A673 (cell line): ENCODE results near the gene COL5A1. TPM values are rescaled to one million over a fixed set of nuclear protein-coding genes. Genes with fewer than 3 reads are reported as not detected.

ENCODE experiments used
- BruUV-seq: library from RNA; stranded (reverse); fragments of 400-500 nt; replicated peaks from 2 replicates; lab custom pipeline; 2021; lab: Mats Ljungman, UMichigan
- CTCF ChIA-PET: fragments of 300-600 bp; sonication (Branson Sonifier 250); formaldehyde crosslinking; loops from one replicate; lab custom pipeline; 2022; ENCODE audit warnings: antibody characterized with exemption; lab: Charles Lee
- POLR2A ChIA-PET: fragments of 300-600 bp; sonication (Branson Sonifier 250); formaldehyde crosslinking; loops from one replicate; lab custom pipeline; 2022; ENCODE audit warnings: antibody characterized with exemption; ENCODE audit not compliant: low non-redundant PET; lab: Charles Lee
- DNase-seq: peaks from one replicate; pipeline ENCODE4 v3.0.0-alpha.2; 2015; ENCODE audit warnings: low spot score
- H3K27ac ChIP-seq: fragments of 200-600 bp; sonication (generic); 2 replicates; pipeline ENCODE4 v1.5.1; 2016; ENCODE audit warnings: mixed run types, low read depth, mild to moderate bottlenecking, mixed read lengths, antibody characterized with exemption, low read length; ENCODE audit not compliant: poor library complexity, severe bottlenecking
- H3K27me3 ChIP-seq: fragments of 200-600 bp; sonication (generic); replicated peaks from 2 replicates; pipeline ENCODE4 v1.6.1; 2017; ENCODE audit warnings: mixed run types, low read depth, mild to moderate bottlenecking, mixed read lengths, antibody characterized with exemption, low read length; ENCODE audit not compliant: insufficient read depth, poor library complexity
- H3K36me3 ChIP-seq: fragments of 200-600 bp; sonication (generic); 2 replicates; pipeline ENCODE4 v1.6.1; 2016; ENCODE audit warnings: mixed run types, mild to moderate bottlenecking, mixed read lengths, antibody characterized with exemption, low read length; ENCODE audit not compliant: insufficient read depth, poor library complexity, severe bottlenecking
- H3K4me1 ChIP-seq: fragments of 200-600 bp; sonication (generic); 2 replicates; pipeline ENCODE4 v1.6.1; 2017; ENCODE audit warnings: mixed run types, mild to moderate bottlenecking, mixed read lengths, antibody characterized with exemption, low read length; ENCODE audit not compliant: insufficient read depth, poor library complexity, severe bottlenecking
- H3K4me3 ChIP-seq: fragments of 200-600 bp; sonication (generic); 2 replicates; pipeline ENCODE4 v1.5.1; 2016; ENCODE audit warnings: low read depth, mixed run types, mild to moderate bottlenecking, mixed read lengths, low read length; ENCODE audit not compliant: poor library complexity, severe bottlenecking
- H3K9me3 ChIP-seq: fragments of 200-600 bp; sonication (generic); 2 replicates; pipeline ENCODE4 v1.6.1; 2016; ENCODE audit warnings: mixed run types, low read depth, mild to moderate bottlenecking, mixed read lengths, antibody characterized with exemption, low read length; ENCODE audit not compliant: poor library complexity, severe bottlenecking
- CTCF ChIP-seq: fragments of 300-800, 200-600 bp; sonication (generic); conservative IDR thresholded peaks from 2 replicates; pipeline ENCODE4 v1.5.1; 2017; ENCODE audit warnings: low read depth, mild to moderate bottlenecking, antibody characterized with exemption, low read length, moderate library complexity, mixed read lengths
- EZH2 ChIP-seq: fragments of 200-600 bp; sonication (generic); IDR thresholded peaks from 2 replicates; pipeline ENCODE4 v1.6.1; 2017; ENCODE audit warnings: borderline replicate concordance, low read depth, mild to moderate bottlenecking, mixed read lengths, antibody characterized with exemption, low read length; ENCODE audit not compliant: poor library complexity, severe bottlenecking
- intact Hi-C: fragments of 100-400 bp; cut with micrococcal nuclease; formaldehyde crosslinking; loops from one replicate; pipeline ENCODE4 v1.10.0; 2022; ENCODE audit not compliant: unreplicated experiment
- total RNA-seq: library from RNA; stranded (reverse); gene quantifications from 2 replicates; pipeline ENCODE4 v1.2.3, GENCODE V29; 2021

Gene COL5A1
- total RNA-seq, 1 experiment from 2014 or later, result 33.6 TPM

GRCh38 chr9:134833294-134833880 is 191.8 kb downstream of the COL5A1 start:
- ChIA-PET POLR2A (no interaction called here), CTCF (no interaction called here)
- Histone ChIP-seq H3K4me3 (no peak overlapping the region), H3K27me3 (no peaks in the 10 kb centered on the region), H3K4me1 (no peaks in the 10 kb centered on the region), H3K36me3 (no peaks in the 10 kb centered on the region), H3K9me3 (no peaks in the 10 kb centered on the region), H3K27ac (no peak overlapping the region)
- no peak for TF ChIP-seq EZH2
- no peak for TF ChIP-seq CTCF
- intact Hi-C loops, result no loop called here
- BruUV-seq, result no TSS peak
- DNase-seq, result no peak

GRCh38 chr9:134834217-134834956 is 192.8 kb downstream of the COL5A1 start:
- ChIA-PET POLR2A (no interaction called here), CTCF (no interaction called here)
- H3K36me3 ChIP-seq, result no peaks in the 10 kb centered on the region
- no peak overlapping the region for H3K4me3 ChIP-seq
- intact Hi-C loops, result no loop called here
- no peaks in the 10 kb centered on the region for H3K27me3 ChIP-seq
- no TSS peak for BruUV-seq
- no peaks in the 10 kb centered on the region for H3K4me1 ChIP-seq
- DNase-seq, result no peak
- TF ChIP-seq EZH2, result no peak
- TF ChIP-seq CTCF, result no peak
- no peak overlapping the region for H3K27ac ChIP-seq
- no peaks in the 10 kb centered on the region for H3K9me3 ChIP-seq

GRCh38 chr9:134834957-134835419 is 193.4 kb downstream of the COL5A1 start:
- H3K4me3 ChIP-seq, result no peak overlapping the region
- intact Hi-C loops, result no loop called here
- POLR2A ChIA-PET, result no interaction called here
- BruUV-seq, result no TSS peak
- TF ChIP-seq CTCF (no peak), EZH2 (no peak)
- CTCF ChIA-PET, result no interaction called here
- H3K9me3 ChIP-seq, result no peaks in the 10 kb centered on the region
- H3K4me1 ChIP-seq, result no peaks in the 10 kb centered on the region
- DNase-seq, result no peak
- H3K36me3 ChIP-seq, result no peaks in the 10 kb centered on the region
- no peaks in the 10 kb centered on the region for H3K27me3 ChIP-seq
- H3K27ac ChIP-seq, result no peak overlapping the region
